DND-41 (cell line): ENCODE results near the gene IFNL1.

Experiments
- CTCF ChIP-seq: IDR thresholded peaks from 2 replicates; pipeline ENCODE4 v1.5.1; 2012; ENCODE audit warnings: borderline replicate concordance, low read length, moderate library complexity, mild to moderate bottlenecking; ENCODE audit not compliant: poor library complexity, severe bottlenecking; ENCODE audit errors: extremely low read depth
- EZH2 ChIP-seq: IDR thresholded peaks from 3 replicates; pipeline ENCODE4 v1.6.1; 2012; ENCODE audit warnings: borderline replicate concordance, low read depth, mild to moderate bottlenecking, moderate library complexity, low read length, inconsistent platforms; ENCODE audit not compliant: severe bottlenecking

- TF ChIP-seq CTCF (no peak), EZH2 (no peak)
These were observed 25.6 kb downstream of the IFNL1 start for GRCh38 chr19:39321832-39322176.
